Neural crest cell (in vitro differentiated cells): ENCODE data around the gene CPE. TPM values are rescaled to one million over a fixed set of nuclear protein-coding genes. Genes with fewer than 3 reads are reported as not detected.
A peak's percentile ranks its signal among the peaks of the same experiment; 100 is the strongest.

Source experiments
- DNase-seq: peaks from one replicate; pipeline ENCODE4 v3.0.0; 2021; ENCODE audit warnings: low read depth, mixed read lengths, low spot score
- H3K27ac Mint-ChIP-seq: one replicate; pipeline ENCODE4 v1.8.0; 2021; ENCODE audit warnings: mild to moderate bottlenecking, mixed read lengths; ENCODE audit not compliant: unreplicated experiment
- H3K27me3 Mint-ChIP-seq: 2 replicates; pipeline ENCODE4 v1.8.0; 2021; ENCODE audit warnings: low read depth, mild to moderate bottlenecking, mixed read lengths
- H3K36me3 Mint-ChIP-seq: 2 replicates; pipeline ENCODE4 v1.8.0; 2021; ENCODE audit warnings: low read depth, mild to moderate bottlenecking, mixed read lengths
- H3K4me1 Mint-ChIP-seq: 2 replicates; pipeline ENCODE4 v1.8.0; 2021; ENCODE audit warnings: mixed read lengths
- H3K4me3 Mint-ChIP-seq: one replicate; pipeline ENCODE4 v1.8.0; 2021; ENCODE audit warnings: mild to moderate bottlenecking, mixed read lengths
- H3K9me3 Mint-ChIP-seq: 2 replicates; pipeline ENCODE4 v1.8.0; 2021; ENCODE audit warnings: mixed read lengths
- CTCF ChIP-seq: fragments of 200-600 bp; sonication (generic); conservative IDR thresholded peaks from 2 replicates; pipeline ENCODE4 v1.5.0; 2021; ENCODE audit warnings: antibody characterized with exemption, mild to moderate bottlenecking
- long read RNA-seq: library from polyadenylated mRNA; unstranded; transcript quantifications from one replicate; pipeline ENCODE4 v2.0.0, GENCODE V29; 2020
- total RNA-seq: library from RNA; stranded (reverse); gene quantifications from 2 replicates; pipeline ENCODE4 v1.2.1, GENCODE V29; 2021

CPE gene
- 65.2 and 68.8 TPM in 2 replicates for total RNA-seq
- long read RNA-seq, transcript CPE-201 (9 exons, 2,421 nt), result major isoform, 8 of 15 reads
- long read RNA-seq, partial matches to known transcripts, result 7 of 15 reads
- long read RNA-seq, other reads (novel, unspliced or antisense), result 0 of 15 reads

DNA sequence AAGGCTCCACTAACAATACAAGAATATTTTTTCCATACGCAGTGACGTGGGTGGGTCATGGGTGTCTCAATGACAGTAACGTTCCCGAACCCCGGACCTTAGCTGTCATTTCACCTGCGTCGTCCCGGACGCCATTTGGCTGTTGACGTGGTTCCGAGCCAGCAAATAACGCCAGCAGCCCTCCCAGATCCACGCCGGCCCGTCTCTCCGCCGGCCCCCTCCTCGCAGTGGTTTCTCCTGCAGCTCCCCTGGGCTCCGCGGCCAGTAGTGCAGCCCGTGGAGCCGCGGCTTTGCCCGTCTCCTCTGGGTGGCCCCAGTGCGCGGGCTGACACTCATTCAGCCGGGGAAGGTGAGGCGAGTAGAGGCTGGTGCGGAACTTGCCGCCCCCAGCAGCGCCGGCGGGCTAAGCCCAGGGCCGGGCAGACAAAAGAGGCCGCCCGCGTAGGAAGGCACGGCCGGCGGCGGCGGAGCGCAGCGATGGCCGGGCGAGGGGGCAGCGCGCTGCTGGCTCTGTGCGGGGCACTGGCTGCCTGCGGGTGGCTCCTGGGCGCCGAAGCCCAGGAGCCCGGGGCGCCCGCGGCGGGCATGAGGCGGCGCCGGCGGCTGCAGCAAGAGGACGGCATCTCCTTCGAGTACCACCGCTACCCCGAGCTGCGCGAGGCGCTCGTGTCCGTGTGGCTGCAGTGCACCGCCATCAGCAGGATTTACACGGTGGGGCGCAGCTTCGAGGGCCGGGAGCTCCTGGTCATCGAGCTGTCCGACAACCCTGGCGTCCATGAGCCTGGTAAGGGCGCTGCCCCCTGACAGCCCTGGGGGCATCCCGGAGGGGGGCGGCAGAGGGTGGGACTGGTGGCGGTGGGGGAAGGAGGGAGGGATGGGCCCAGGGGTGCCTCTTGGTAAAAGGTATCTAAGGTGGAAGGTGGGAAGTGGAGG lies at the start of gene CPE:
Gene CPE, plus strand, starts transcription at position 264 of the 933 bp plus-strand sequence. Its CDS starts 214 bp downstream, at position 478.
- H3K27ac Mint-ChIP-seq, result no peak within 1 kb of the TSS
- peak; percentile 51 for TF ChIP-seq CTCF
- H3K4me3 Mint-ChIP-seq, result peak within 1 kb of the TSS; percentile 91
- peaks cover 2% of the 10 kb centered on the region for H3K9me3 Mint-ChIP-seq
- no peaks in the 10 kb centered on the region for H3K36me3 Mint-ChIP-seq
- peaks cover 39% of the 10 kb centered on the region for H3K4me1 Mint-ChIP-seq
- H3K27me3 Mint-ChIP-seq, result peaks cover 11% of the 10 kb centered on the region
- DNase-seq, result peak; percentile 72

GRCh38 chr4:165330071-165330470 lies 48.7 kb upstream of the CPE start:
- no peak overlapping the region for H3K27ac Mint-ChIP-seq
- no peak for TF ChIP-seq CTCF
- H3K9me3 Mint-ChIP-seq, result no peaks in the 10 kb centered on the region
- H3K36me3 Mint-ChIP-seq, result peaks cover 27% of the 10 kb centered on the region
- DNase-seq, result no peak
- no peaks in the 10 kb centered on the region for H3K27me3 Mint-ChIP-seq
- peaks cover 53% of the 10 kb centered on the region for H3K4me1 Mint-ChIP-seq
- H3K4me3 Mint-ChIP-seq, result no peak overlapping the region

DNA sequence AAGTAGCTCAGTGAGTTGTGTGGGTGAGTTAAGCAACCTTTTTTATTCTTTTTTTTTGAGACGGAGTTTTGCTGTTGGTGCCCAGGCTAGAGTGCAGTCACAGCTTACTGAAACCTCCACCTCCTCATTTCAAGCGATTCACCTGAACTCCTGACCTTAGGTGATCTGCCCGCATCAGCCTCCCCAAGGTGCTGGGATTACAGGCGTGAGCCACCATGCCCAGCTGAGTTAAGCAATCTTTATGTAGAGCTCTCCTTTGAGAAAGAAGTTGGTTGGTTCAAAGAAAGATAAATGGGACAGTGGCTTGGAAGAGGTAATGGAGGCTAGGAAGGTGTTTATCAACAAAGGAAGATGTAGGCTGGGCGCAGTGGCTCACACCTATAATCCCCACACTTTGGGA lies 48.1 kb upstream of the CPE start:
- Mint-ChIP-seq H3K27me3 (no peaks in the 10 kb centered on the region), H3K36me3 (peaks cover 21% of the 10 kb centered on the region), H3K9me3 (no peaks in the 10 kb centered on the region), H3K27ac (peak overlapping the region; percentile 36), H3K4me1 (peaks cover 53% of the 10 kb centered on the region), H3K4me3 (no peak overlapping the region)
- DNase-seq, result no peak
- TF ChIP-seq CTCF, result no peak

GRCh38 chr4:165331359-165331758 lies 47.4 kb upstream of the CPE start:
- no peaks in the 10 kb centered on the region for H3K9me3 Mint-ChIP-seq
- H3K36me3 Mint-ChIP-seq, result peaks cover 19% of the 10 kb centered on the region
- no peaks in the 10 kb centered on the region for H3K27me3 Mint-ChIP-seq
- no peak overlapping the region for H3K27ac Mint-ChIP-seq
- H3K4me3 Mint-ChIP-seq, result no peak overlapping the region
- no peak for DNase-seq
- no peak for TF ChIP-seq CTCF
- peaks cover 51% of the 10 kb centered on the region for H3K4me1 Mint-ChIP-seq

DNA sequence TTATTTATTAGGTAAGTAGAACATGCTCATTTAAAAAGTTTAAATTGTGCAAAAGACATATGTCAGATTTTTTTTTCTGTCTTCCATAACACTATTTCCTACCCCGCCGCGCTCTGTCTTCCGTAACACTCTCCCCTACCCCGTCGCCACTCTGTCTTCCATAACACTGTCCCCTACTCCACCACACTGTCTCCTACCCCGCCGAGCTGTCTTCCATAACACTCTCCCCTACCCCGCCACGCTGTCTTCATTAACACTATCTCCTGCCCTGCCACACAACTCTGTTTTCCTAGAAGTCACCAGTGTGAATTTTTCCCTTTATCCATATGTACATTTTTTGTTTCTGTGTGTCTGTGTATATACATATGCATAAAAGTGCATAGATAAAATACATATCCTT lies 47.0 kb upstream of the CPE start:
- no peak overlapping the region for H3K4me3 Mint-ChIP-seq
- no peaks in the 10 kb centered on the region for H3K27me3 Mint-ChIP-seq
- H3K4me1 Mint-ChIP-seq, result peaks cover 54% of the 10 kb centered on the region
- H3K9me3 Mint-ChIP-seq, result no peaks in the 10 kb centered on the region
- H3K36me3 Mint-ChIP-seq, result peaks cover 21% of the 10 kb centered on the region
- no peak for TF ChIP-seq CTCF
- H3K27ac Mint-ChIP-seq, result peak overlapping the region; percentile 63
- no peak for DNase-seq
